ENCODE data around the gene HMGN5. TPM values are rescaled to one million over a fixed set of nuclear protein-coding genes. Genes with fewer than 3 reads are reported as not detected.

HMGN5 gene
- total RNA-seq, 1 experiment from 2014 or later, result 21.7 TPM

- Mint-ChIP-seq H3K4me3 (no peak overlapping the region), H3K36me3 (no peaks in the 10 kb centered on the region; the same call in 1 of the 2 replicates), H3K4me1 (peaks cover 6% of the 10 kb centered on the region; the same call in 1 of the 2 replicates), H3K9me3 (no peaks in the 10 kb centered on the region), H3K27ac (no peak overlapping the region), H3K27me3 (ENCODE audit: low read depth) (no peaks in the 10 kb centered on the region)
- ChIA-PET POLR2A (no interaction called here), CTCF (interaction anchor here (0.8 to 1.0 kb wide), 2 partner anchors 13 to 139 kb away, joined by 3 read pairs; no protein-coding TSS in a partner anchor)
- no peak for ATAC-seq
- TF ChIP-seq, protein P1, sequence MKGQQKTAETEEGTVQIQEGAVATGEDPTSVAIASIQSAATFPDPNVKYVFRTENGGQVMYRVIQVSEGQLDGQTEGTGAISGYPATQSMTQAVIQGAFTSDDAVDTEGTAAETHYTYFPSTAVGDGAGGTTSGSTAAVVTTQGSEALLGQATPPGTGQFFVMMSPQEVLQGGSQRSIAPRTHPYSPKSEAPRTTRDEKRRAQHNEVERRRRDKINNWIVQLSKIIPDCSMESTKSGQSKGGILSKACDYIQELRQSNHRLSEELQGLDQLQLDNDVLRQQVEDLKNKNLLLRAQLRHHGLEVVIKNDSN (CRISPR knock-in tag; IDR thresholded peaks at IDR 0.05), result no peak
- TF ChIP-seq EMX1 (CRISPR knock-in tag; IDR thresholded peaks at IDR 0.05), result no peak
- no peak for TF ChIP-seq ZMAT4 (CRISPR knock-in tag; IDR thresholded peaks at IDR 0.05)
- no peak for TF ChIP-seq FOXJ3 (CRISPR knock-in tag; IDR thresholded peaks at IDR 0.05; ENCODE audit: borderline replicate concordance)
- no peak for TF ChIP-seq OVOL2 (CRISPR knock-in tag; IDR thresholded peaks at IDR 0.05; ENCODE audit: borderline replicate concordance)
- no peak for TF ChIP-seq GABPB1 (CRISPR knock-in tag; IDR thresholded peaks at IDR 0.05)
- no peak for TF ChIP-seq ETV6 (CRISPR knock-in tag; IDR thresholded peaks at IDR 0.05)
- no peak for TF ChIP-seq NR1H2 (CRISPR knock-in tag; IDR thresholded peaks at IDR 0.05)
- TF ChIP-seq KAT7 (CRISPR knock-in tag; IDR thresholded peaks at IDR 0.05; ENCODE audit: borderline replicate concordance), result no peak
- TF ChIP-seq, protein P2, sequence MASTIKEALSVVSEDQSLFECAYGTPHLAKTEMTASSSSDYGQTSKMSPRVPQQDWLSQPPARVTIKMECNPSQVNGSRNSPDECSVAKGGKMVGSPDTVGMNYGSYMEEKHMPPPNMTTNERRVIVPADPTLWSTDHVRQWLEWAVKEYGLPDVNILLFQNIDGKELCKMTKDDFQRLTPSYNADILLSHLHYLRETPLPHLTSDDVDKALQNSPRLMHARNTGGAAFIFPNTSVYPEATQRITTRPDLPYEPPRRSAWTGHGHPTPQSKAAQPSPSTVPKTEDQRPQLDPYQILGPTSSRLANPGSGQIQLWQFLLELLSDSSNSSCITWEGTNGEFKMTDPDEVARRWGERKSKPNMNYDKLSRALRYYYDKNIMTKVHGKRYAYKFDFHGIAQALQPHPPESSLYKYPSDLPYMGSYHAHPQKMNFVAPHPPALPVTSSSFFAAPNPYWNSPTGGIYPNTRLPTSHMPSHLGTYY (CRISPR knock-in tag; IDR thresholded peaks at IDR 0.05), result no peak
- no peak for TF ChIP-seq NFYB (CRISPR knock-in tag; conservative IDR thresholded peaks at IDR 0.05; ENCODE audit: low read depth)
- TF ChIP-seq GTF2I (CRISPR knock-in tag; conservative IDR thresholded peaks at IDR 0.05), result no peak
- no peak for TF ChIP-seq ZNF317 (CRISPR knock-in tag; IDR thresholded peaks at IDR 0.05; ENCODE audit: borderline replicate concordance, low read depth)
- no peak for TF ChIP-seq FOXK1 (CRISPR knock-in tag; IDR thresholded peaks at IDR 0.05)
- TF ChIP-seq ATF1 (CRISPR knock-in tag; IDR thresholded peaks at IDR 0.05), result no peak
- TF ChIP-seq, protein P3, sequence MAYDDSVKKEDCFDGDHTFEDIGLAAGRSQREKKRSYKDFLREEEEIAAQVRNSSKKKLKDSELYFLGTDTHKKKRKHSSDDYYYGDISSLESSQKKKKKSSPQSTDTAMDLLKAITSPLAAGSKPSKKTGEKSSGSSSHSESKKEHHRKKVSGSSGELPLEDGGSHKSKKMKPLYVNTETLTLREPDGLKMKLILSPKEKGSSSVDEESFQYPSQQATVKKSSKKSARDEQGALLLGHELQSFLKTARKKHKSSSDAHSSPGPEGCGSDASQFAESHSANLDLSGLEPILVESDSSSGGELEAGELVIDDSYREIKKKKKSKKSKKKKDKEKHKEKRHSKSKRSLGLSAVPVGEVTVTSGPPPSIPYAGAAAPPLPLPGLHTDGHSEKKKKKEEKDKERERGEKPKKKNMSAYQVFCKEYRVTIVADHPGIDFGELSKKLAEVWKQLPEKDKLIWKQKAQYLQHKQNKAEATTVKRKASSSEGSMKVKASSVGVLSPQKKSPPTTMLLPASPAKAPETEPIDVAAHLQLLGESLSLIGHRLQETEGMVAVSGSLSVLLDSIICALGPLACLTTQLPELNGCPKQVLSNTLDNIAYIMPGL (CRISPR knock-in tag; IDR thresholded peaks at IDR 0.05), result no peak
- no peak for TF ChIP-seq GRHL2 (CRISPR knock-in tag; IDR thresholded peaks at IDR 0.05; ENCODE audit: insufficient replicate concordance, severe bottlenecking)
- TF ChIP-seq USF2 (CRISPR knock-in tag; IDR thresholded peaks at IDR 0.05), result no peak
- no peak for DNase-seq (ENCODE audit: low spot score)
Observed at GRCh38 chrX:81237516-81237915, 35.8 kb upstream of the HMGN5 start.

- no peaks in the 10 kb centered on the region; the same call in 1 of the 2 replicates for H3K36me3 Mint-ChIP-seq
- ATAC-seq, result no peak
- CTCF ChIA-PET, result no interaction called here
- H3K27ac Mint-ChIP-seq, result no peak overlapping the region
- no peak overlapping the region for H3K4me3 Mint-ChIP-seq
- no peaks in the 10 kb centered on the region; the same call in 1 of the 2 replicates for H3K9me3 Mint-ChIP-seq
- no peaks in the 10 kb centered on the region for H3K27me3 Mint-ChIP-seq (ENCODE audit: low read depth)
- H3K4me1 Mint-ChIP-seq, result peaks cover 33% of the 10 kb centered on the region
- POLR2A ChIA-PET, result no interaction called here
- DNase-seq (ENCODE audit: low spot score), result no peak
- TF ChIP-seq, protein P4, sequence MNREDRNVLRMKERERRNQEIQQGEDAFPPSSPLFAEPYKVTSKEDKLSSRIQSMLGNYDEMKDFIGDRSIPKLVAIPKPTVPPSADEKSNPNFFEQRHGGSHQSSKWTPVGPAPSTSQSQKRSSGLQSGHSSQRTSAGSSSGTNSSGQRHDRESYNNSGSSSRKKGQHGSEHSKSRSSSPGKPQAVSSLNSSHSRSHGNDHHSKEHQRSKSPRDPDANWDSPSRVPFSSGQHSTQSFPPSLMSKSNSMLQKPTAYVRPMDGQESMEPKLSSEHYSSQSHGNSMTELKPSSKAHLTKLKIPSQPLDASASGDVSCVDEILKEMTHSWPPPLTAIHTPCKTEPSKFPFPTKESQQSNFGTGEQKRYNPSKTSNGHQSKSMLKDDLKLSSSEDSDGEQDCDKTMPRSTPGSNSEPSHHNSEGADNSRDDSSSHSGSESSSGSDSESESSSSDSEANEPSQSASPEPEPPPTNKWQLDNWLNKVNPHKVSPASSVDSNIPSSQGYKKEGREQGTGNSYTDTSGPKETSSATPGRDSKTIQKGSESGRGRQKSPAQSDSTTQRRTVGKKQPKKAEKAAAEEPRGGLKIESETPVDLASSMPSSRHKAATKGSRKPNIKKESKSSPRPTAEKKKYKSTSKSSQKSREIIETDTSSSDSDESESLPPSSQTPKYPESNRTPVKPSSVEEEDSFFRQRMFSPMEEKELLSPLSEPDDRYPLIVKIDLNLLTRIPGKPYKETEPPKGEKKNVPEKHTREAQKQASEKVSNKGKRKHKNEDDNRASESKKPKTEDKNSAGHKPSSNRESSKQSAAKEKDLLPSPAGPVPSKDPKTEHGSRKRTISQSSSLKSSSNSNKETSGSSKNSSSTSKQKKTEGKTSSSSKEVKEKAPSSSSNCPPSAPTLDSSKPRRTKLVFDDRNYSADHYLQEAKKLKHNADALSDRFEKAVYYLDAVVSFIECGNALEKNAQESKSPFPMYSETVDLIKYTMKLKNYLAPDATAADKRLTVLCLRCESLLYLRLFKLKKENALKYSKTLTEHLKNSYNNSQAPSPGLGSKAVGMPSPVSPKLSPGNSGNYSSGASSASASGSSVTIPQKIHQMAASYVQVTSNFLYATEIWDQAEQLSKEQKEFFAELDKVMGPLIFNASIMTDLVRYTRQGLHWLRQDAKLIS (CRISPR knock-in tag; IDR thresholded peaks at IDR 0.05; ENCODE audit: borderline replicate concordance), result no peak
- no peak for TF ChIP-seq TEAD1 (CRISPR knock-in tag; IDR thresholded peaks at IDR 0.05)
- no peak for TF ChIP-seq ZNF416 (CRISPR knock-in tag; IDR thresholded peaks at IDR 0.05)
- TF ChIP-seq IRF2 (CRISPR knock-in tag; IDR thresholded peaks at IDR 0.05; ENCODE audit: borderline replicate concordance, low read depth), result no peak
- TF ChIP-seq ZBTB21 (CRISPR knock-in tag; IDR thresholded peaks at IDR 0.05; ENCODE audit: borderline replicate concordance), result no peak
- TF ChIP-seq GTF2I (CRISPR knock-in tag; conservative IDR thresholded peaks at IDR 0.05), result no peak
- TF ChIP-seq NR1H2 (CRISPR knock-in tag; IDR thresholded peaks at IDR 0.05), result no peak
- no peak for TF ChIP-seq SP1 (CRISPR knock-in tag; conservative IDR thresholded peaks at IDR 0.05)
- TF ChIP-seq ZNF512 (CRISPR knock-in tag; IDR thresholded peaks at IDR 0.05; ENCODE audit: borderline replicate concordance), result no peak
Observed at GRCh38 chrX:81232218-81232617, 30.5 kb upstream of the HMGN5 start.

Data from WTC11 (cell line).